Stimulated activated CD4-positive, alpha-beta T cell treated with anti-CD3 and anti-CD28 coated beads, TNF-alpha, amount 100 ng/mL, for 4 hours (primary cell): Measurements from ENCODE around the gene BOD1L1.

ENCODE experiments used
- DNase-seq, 3 experiments: peaks; one replicate each; pipeline ENCODE4 v3.0.0-alpha.2; 2020; ENCODE audit warnings: low read depth in 3 of 3

Gene BOD1L1

GRCh38 chr4:13558881-13559280 lies 68.6 kb downstream of the BOD1L1 start:
- no peak for DNase-seq

- no peak for DNase-seq
Observed at GRCh38 chr4:13555325-13555724, 72.2 kb downstream of the BOD1L1 start.

- DNase-seq = no peak
Observed at GRCh38 chr4:13553081-13553480, 74.4 kb downstream of the BOD1L1 start.

GRCh38 chr4:13548984-13549546 lies 78.5 kb downstream of the BOD1L1 start:
- DNase-seq = peak; percentile 69 to 88 (median 71)

- no peak for DNase-seq
Observed at GRCh38 chr4:13548059-13548983, 79.2 kb downstream of the BOD1L1 start.

GRCh38 chr4:13547485-13548041 lies 80.0 kb downstream of the BOD1L1 start:
- DNase-seq = no peak

- no peak for DNase-seq
Observed at GRCh38 chr4:13546941-13547484, 80.5 kb downstream of the BOD1L1 start.

- no peak for DNase-seq
Observed at GRCh38 chr4:13546142-13546940, 81.2 kb downstream of the BOD1L1 start.

GRCh38 chr4:13545394-13545808 lies 82.1 kb downstream of the BOD1L1 start:
- DNase-seq = no peak

- no peak for DNase-seq
Observed at GRCh38 chr4:13544606-13545393, 82.7 kb downstream of the BOD1L1 start.

GRCh38 chr4:13543839-13544605 lies 83.5 kb downstream of the BOD1L1 start, which contains the start of gene NKX3-2:
Gene NKX3-2, minus strand, starts transcription at chr4:13544508. Its CDS starts 94 bp downstream, at chr4:13544414.
- DNase-seq = no peak

- no peak for DNase-seq
Observed at GRCh38 chr4:13543032-13543838, 84.3 kb downstream of the BOD1L1 start.

GRCh38 chr4:13542577-13543031 lies 84.9 kb downstream of the BOD1L1 start:
- no peak for DNase-seq

- DNase-seq = no peak
Observed at GRCh38 chr4:13541720-13542576, 85.6 kb downstream of the BOD1L1 start.

- no peak for DNase-seq
Observed at GRCh38 chr4:13541176-13541604, 86.3 kb downstream of the BOD1L1 start.

- DNase-seq = no peak
Observed at GRCh38 chr4:13540446-13541175, 86.9 kb downstream of the BOD1L1 start.
